HG02588 (cell line): ENCODE measurements around the gene KLC4.
"Not testable (repeated sequence)": the region's sequence is repeated elsewhere in the genome, so short reads cannot be mapped to it uniquely, and the experiment has no call there.

Experiments used
- ATAC-seq: cut with Tn5 transposase; IDR thresholded peaks from one replicate; pipeline ENCODE4 v1.9.1; 2021; ENCODE audit warnings: mild to moderate bottlenecking, moderate library complexity; ENCODE audit not compliant: unreplicated experiment

Gene KLC4

DNA sequence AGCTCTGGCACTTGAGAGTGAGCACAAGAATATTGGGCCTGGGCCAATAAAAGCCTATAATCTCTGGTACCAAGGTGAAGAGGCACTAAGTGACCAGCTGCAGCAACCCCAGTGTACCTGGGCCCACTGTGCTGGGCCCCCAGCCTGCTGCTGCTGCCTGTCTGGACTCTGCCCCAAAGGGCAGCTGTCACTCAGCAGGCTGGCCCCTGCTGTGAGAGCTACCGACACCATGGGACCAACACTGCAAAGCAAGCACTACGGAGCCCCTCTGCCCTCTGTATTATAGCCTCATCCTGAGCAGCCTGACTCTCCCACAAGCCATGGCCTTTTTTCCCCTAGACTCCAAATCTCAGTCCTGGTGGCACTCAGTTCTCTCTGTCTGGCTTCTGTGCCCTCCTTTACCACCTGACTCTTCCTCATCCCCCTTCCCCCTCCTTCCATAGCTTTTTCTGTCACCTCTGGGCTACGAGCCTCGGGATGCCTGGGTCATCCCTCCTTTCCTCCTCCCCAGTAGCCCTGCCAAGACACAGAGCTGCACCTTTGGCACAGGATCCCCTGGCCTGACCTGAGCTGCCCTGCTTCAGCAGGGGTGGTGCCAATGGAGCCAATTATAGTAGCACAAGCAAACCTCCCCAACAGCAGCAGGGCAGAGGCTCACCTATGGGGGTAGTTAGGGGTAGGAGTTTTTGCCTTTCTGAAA is 23.8 kb upstream of the KLC4 start:
- ATAC-seq: no peak

DNA sequence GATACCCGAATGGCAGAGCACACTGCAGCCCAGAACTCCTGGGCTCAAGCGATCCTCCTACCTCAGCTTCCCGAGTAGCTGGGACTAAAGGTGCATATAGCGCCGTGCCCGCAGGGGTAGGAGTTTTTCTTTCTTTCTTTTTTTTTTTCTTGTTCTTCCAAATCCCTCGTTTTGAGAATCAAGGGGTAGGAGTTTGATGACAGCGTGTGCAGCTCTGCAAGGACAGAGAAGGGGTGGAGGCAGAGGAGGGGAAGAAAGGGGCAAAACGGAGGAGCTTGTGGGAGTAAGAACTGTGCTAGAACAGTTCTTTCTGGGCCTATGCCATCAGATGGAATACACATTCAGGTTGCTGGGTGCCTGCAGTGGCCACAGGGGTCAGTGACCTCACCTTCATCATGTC is 22.7 kb upstream of the KLC4 start:
- no peak for ATAC-seq

DNA sequence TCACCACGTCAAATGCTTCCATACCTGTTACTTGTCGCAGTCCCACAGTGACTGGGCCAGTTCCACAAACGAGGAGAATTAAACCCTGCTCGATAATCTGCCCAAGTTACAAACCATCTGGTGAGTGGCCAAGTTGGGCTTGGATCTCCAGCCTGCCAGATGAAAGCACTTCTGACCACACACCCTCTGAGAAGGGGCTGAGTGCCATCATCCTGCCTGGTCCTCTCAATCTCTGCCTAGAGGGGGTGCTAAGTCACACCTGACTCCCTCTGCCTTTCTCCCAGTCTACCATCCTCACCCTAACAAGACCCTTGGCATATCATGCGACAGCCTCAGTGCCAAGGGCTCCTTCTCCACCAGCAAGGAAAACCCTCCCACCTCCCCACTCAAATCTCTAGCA is 22.2 kb upstream of the KLC4 start:
- no peak for ATAC-seq

DNA sequence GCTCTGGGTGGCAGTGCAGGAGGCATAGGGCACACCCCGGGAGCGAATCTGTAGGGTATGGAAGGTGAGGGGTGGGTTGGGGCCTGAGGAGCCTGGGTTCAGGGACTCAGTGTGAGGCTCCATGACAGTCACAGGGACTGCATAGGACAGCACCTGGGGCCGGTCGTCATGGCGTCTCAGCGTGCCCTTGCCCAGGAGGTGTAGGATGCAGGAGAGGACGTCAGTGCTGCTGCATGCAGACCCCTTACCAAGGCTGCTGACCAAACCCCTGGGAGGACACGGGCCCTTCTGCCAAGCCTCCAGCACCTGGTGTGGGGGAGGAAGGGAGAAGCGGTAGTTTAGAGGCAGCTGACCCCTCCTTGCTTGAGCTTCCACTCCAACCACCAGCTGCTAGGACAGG is 21.7 kb upstream of the KLC4 start:
- ATAC-seq: no peak

DNA sequence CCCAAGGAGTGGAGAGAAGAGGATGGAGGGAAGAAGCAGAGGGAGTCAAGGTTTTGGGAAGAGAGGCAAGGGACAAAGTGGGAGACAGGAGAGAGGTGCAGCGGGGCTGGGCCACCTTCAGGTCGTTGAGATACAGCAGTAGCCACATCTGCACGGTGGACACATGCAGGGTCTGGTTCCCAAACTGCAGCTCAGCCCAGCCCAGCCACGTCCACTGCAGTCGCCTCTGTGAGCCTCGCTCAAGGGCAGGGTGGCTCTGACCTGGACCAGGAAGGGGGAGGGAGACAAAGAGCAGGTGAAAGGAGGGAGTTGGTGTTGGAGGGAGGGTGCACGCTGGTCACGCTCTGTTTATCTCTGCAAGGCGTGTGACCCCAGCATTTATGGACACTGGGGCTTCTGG is 20.7 kb upstream of the KLC4 start:
- no peak for ATAC-seq

DNA sequence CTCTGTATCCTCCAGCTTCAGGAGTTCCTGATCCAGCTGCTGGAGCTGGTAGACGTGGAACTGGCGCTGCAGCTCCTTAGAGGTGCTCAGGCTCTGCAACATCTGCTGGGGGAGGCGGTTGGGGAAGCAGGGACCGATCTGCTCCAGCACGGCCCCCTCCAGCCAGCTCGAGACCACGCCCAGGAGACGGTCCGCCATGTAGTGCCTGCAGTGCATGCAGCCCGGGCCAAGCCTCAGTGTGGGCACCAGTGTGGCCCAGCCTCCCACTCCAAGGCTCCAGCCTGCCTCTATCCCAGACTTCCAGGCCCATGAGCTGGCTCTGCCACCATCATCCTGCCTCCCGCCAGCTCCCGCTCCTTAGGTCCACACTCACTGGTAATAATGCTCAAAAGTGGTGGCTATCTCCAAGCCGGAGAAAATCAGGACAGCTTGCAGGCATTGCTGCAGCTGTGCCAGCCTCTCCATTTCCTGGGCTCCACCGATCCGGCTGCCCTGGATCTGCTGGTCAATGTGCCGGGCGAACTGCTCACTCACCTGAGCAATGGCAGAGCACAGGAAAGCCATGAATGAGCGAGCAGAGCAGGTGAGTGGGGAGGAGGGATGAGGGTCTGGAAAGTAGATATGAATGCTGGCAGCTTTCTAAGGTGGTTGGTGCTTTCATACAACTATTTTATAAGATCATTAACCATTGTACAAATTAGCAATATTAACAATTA is 18.7 kb upstream of the KLC4 start:
- ATAC-seq: no peak

DNA sequence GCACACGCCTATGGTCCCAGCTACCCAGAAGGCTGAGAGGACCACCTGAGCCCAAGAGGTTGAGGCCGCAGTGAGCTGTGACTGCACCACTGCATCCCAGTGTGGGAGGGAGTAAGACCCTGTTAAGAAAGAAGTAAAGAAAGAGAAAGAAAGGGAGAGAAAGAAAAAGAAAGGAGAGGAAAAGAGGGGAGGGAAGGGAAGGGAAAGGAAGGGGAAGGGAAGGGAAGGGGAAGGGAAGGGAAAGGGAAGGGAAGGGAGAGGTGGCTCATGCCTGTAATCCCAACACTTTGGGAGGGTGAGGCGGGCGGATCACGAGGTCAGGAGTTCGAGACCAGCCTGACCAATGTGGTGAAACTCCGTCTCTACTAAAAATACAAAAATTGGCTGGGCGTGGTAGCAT is 18.0 kb upstream of the KLC4 start:
- ATAC-seq: not testable (repeated sequence)

DNA sequence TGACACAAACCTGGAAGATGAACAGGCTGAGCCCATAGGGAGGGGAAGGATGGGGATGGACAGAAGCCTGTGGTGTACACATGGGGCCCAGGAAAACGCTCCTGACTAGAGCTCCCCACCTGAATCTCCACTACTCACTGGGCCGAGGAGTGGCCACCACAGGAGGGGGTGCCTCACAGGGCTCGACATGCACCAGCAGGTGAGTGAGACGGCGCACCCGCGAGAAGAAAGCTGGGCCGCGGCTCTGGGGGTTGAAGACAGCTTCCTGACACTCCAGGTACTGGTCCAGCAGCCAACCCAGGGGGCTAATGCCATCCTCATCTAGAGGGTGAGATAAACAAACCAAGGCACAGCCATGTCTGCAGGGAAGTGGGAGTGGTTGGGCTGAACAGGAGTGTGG is 16.1 kb upstream of the KLC4 start:
- ATAC-seq: no peak

DNA sequence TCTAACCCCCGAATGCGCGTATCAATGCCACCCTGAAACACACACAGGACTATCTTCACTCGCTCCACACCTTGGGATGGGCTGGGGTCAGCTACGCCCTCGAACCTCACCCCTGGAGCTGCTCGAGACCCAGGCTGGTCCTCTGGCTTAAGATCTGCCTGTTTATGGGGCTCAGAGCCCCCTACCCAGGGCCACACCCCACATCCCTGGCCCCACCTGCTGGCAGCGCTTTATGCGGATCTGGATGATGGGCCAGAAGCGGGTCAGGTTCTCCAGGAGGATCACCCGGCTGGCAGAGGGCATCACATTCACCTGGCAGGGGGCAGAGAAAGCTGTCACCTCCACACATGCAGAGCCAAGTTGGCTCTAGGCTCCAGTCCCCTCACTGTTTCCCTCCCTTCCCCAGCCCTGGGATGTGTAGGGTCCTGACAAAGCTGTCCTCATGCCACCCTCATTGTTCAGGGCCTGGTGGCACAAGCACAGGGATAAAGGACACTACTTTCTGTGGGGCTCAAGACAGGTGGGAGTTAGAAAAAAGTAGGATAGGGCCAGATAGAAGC is 14.0 kb upstream of the KLC4 start:
- ATAC-seq: no peak

DNA sequence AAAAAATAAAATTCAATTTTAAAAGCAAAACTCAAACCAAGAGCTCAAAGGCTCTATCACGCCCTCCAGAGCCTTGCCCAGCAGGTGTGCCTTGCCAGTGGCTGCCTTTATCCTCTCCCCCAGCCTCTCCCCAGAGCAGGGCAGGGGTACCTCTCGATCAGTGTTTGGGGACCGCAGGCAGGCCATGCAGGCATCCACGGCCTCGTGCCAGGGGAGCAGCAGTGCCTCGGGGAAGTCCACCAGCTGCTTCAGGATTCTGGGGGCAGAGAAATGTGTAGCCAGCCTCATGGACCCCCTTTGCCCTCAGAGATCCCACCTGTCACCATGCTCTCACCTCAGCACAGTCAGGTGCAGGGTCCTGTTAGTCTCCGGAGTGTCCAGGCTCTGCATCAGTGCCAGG is 11.4 kb upstream of the KLC4 start:
- ATAC-seq: no peak

DNA sequence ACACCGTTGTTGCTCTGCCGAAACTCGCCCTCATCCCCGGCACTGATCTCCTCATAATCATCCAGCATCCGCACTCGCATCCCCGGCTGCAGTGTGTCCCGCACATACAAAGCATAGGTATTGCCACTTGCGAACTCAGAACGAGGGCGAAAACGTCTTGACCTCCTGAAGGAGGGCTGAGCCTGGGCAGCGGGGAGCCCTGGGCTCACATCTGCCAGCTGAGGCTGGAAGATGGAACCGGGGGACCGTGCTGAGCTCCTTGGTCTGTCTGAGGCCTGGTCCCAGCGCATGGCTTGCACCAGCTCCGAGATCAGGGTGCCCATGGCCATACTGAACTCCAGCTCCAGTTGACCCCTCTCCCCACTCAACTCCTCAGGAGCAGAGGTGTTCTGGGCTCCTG is 8.4 kb upstream of the KLC4 start:
- ATAC-seq: no peak

DNA sequence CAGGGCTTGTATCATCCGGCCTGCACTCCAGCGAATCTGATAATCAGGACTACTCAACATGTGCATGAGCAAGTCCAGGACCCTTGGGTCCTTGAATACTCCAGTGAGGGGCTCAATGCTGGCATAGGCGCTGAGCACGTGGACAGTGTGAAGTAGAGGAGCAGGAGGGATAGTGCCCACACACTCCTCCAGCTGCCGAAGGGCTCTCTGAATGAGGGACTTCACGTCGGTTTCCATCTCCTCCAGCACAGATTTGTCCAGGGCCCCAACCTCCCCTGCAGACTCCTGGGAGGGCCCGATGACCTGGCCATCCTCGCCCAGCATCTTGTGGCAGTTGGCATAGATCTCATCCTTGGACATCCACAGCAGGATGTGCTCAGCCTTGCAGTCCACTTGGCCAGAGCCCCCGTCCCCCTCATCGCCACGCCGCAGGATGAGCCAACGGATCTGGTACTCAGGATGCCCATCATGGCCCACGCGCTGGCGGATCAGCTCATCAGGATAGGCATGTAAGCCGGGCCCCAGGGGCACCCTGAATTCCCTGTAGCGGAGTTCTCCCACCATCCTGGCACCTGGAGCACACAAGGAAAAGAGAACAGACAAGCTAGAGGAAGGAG is 7.1 kb upstream of the KLC4 start:
- ATAC-seq: no peak

DNA sequence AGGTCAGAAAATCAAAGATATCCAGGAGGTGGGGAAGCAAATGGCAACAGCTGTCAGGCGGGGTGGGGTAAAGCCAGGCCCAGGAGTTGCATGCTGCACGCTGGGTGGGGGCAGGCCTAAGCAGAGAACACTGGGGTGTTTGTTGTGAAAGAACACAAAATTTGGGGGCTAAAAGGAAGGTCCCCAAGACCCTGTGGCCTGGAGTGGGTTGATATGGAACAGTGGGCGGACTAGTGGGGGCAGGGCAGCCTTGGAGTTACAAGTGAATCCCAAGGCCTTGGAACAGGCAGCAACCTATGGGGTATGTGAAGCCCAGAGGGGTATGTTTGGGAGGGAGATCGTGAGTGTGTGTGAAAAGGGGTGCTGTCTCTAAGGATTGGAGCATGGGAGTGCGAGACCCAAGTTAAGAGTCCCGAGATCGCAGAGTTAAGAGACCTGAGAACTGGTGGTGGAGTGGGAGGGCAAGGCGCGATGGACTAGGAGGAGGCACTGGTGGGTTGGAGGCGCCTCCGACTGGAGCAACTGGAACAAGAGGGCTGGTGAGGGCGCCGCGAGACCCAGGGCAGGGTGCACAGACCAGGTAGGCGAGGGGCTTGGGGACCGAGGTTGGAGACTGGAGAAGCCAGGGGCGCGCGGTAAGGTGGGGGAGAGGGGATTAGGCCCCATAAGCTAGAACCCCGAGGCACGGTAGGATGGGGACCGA is 6.4 kb upstream of the KLC4 start:
- ATAC-seq: peak; percentile 16

DNA sequence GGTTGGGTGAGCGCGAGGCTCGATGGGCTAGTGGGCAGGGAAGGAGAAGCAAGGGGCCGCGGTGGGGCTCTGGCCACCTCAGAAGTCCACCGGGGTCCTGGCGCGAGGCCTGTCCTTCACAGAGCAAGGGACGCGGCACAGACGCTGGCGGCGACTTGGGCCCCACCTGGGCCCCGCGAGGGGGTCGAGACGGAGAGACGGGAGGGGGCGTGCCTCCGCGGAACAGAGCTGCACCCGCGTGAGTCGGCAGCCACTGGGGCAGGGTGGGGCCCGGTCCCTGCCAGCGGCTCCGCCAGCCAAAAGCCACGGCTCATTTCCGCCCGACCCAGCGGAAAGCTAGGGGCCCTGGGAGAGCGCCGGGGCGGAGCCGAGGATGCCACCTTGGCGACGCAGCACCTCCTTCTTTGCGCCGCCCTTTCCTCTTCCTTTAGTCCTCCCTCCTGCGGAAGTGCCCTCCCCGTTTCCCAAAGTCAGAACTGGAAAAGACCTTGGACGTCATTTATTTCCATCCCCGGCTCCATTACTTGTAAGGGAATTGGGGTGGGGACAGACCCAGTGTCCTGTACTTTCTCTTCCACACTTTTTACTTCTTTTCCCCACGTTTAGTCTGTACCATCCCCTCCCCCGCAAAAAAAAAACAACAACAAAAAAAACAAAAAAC is 5.8 kb upstream of the KLC4 start, which contains the start of gene CUL7:
Gene CUL7 (minus strand): TSS at position 307 of the 661 bp plus-strand sequence. CDS start 1,063 bp downstream, outside the sequence.
- peak; percentile 82 for ATAC-seq

DNA sequence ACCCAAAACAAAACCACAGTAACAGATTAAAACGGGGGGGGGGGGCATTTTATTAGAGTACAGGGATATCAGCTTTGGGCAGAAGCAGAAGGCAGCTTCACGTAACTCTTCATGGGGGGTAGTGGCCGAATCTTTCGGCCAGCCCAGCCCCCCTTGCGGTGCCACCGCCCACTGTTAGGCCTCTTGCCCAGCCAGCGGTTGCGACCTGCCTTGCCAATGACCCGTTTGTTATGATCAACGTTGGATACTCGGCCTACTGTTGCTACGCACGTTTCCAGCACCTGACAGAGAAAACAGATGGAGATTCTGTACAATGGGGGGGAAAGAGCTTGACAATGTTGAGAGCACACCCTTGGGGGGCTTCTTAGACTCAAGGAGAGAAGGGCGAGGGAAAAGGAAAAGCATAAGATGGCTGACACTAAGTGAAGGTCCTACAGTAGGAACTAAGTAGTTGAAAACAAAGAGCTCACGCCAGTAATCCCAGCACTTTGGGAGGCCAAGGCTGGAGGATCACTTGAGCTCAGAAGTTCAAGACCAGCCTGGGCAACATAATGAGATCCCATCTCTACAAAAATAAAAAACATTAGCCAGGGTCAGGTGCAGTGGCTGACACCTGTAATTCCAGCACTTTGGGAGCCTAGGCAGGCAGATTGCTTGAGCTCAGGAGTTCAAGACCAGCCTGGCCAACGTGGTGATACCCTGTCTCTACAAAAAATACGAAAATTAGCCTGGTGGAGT is 5.1 kb upstream of the KLC4 start:
- no peak for ATAC-seq

DNA sequence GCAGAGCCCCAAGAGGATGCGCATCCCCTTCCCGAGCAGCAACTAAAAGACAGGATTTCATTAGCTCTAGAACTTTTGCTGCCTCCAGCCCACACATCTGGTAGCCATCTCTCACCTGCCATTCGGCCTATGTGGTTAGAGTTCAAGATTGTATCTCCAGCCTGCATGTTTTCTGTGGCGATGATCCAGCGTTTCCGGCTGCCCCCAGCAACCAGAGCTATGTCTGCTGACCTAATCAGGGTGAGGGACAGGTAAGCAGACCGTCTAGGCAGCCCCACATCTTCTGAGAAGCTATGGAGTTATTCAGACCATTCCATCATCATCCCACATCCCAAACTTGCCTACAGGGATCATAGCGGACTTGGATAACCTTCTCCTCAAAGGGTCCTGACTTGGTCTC is 3.5 kb upstream of the KLC4 start:
- no peak for ATAC-seq

DNA sequence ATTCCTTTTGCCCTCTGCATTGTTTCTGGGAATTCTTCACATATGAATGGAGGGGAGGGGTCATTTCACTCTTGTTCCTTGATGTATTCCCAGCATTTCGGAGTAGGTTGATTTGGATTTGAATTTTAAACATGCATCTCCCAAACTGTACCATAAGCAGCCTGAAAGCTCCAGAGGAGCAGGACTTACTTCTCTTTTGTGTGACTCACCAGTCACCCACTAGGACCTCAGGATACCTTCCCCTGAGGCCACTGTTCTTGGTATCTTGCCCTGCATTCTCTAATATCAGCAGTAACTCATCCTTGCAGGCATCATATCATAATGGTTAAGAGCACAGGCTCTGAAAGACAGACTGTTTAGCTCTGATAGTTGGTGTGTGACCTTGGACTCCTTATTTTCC is 900 bp upstream of the KLC4 start:
- ATAC-seq: no peak

DNA sequence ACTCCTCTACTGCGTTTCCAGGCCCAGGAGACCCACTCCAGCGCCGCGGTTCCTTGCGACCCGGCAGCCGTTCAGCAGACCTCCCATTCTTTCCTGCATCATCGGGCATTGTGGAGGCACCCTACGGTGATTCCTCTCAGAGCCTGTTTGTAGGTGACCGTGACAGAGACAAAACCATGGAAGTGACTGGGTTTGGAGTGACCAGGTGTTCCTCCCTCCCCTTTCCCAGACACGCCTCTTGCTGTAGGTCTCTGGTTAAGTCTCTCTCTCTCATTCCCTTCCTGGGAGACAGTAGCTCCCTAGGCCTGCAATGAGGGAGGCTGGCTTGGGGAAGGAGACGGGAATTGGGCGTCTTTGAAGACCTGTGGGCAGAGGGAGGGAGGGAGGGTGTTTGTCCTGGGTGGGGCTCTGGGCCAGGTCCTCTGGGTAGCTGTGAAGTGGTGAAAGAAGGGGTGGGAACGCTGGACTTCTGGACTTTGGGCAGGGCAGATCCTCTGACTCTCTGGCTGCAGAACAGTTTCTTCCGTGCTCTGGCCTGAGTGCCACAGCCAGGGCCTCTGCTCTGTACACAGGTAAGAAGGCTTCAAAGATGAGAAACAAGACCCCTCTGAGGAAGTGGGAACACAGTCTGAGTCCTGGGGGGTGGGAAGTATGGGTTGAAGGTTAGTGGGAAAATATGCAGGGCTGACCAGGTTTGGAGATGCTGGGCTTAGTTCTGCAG is 763 bp downstream of the KLC4 start:
- no peak for ATAC-seq
